Smooth muscle cell (in vitro differentiated cells): ENCODE measurements around the gene SVBP. TPM values are rescaled to one million over a fixed set of nuclear protein-coding genes. Genes with fewer than 3 reads are reported as not detected.

Source experiments
- DNase-seq: peaks from one replicate; lab custom pipeline; 2025; ENCODE audit not compliant: unreplicated experiment; lab: John Stamatoyannopoulos, UW
- H2AFZ ChIP-seq: fragments of 200-600 bp; sonication (generic); 2 replicates; pipeline ENCODE4 v1.6.0; 2016; ENCODE audit warnings: antibody characterized with exemption, low read depth, mild to moderate bottlenecking
- H3F3A ChIP-seq: fragments of 200-600 bp; sonication (generic); 2 replicates; pipeline ENCODE4 v1.6.0; 2017; ENCODE audit warnings: antibody characterized with exemption, low read depth
- H3K27ac ChIP-seq: fragments of 200-600 bp; sonication (generic); 2 replicates; pipeline ENCODE4 v1.5.1; 2016; ENCODE audit warnings: low read depth, mild to moderate bottlenecking
- H3K27me3 ChIP-seq: fragments of 200-600 bp; sonication (generic); 2 replicates; pipeline ENCODE4 v1.6.1; 2016; ENCODE audit warnings: low read depth, mild to moderate bottlenecking
- H3K36me3 ChIP-seq: fragments of 200-600 bp; sonication (generic); 2 replicates; pipeline ENCODE4 v1.5.1; 2016; ENCODE audit warnings: low read depth
- H3K4me1 ChIP-seq: fragments of 200-600 bp; sonication (generic); 2 replicates; pipeline ENCODE4 v1.5.1; 2016; ENCODE audit warnings: low read depth
- H3K4me2 ChIP-seq: fragments of 200-600 bp; sonication (generic); 2 replicates; pipeline ENCODE4 v1.6.0; 2016; ENCODE audit warnings: mild to moderate bottlenecking
- H3K4me3 ChIP-seq: fragments of 200-600 bp; sonication (generic); 2 replicates; pipeline ENCODE4 v1.5.1; 2016; ENCODE audit warnings: mild to moderate bottlenecking
- H3K79me2 ChIP-seq: fragments of 200-600 bp; sonication (generic); 2 replicates; pipeline ENCODE4 v1.6.0; 2016; ENCODE audit warnings: low read depth, mild to moderate bottlenecking
- H3K9ac ChIP-seq: fragments of 200-600 bp; sonication (generic); 2 replicates; pipeline ENCODE4 v1.6.0; 2016; ENCODE audit warnings: low read depth
- H3K9me3 ChIP-seq: fragments of 200-600 bp; sonication (generic); replicated peaks from 2 replicates; pipeline ENCODE4 v1.5.1; 2016; ENCODE audit warnings: low read depth
- H4K20me1 ChIP-seq: fragments of 200-600 bp; sonication (generic); 2 replicates; pipeline ENCODE4 v1.6.0; 2016; ENCODE audit warnings: low read depth
- WGBS: methylation state at CpG from one replicate; pipeline ENCODE4 v1.1.7; 2016; ENCODE audit warnings: low lambda C conversion rate; 5-methylcytosine and 5-hydroxymethylcytosine counted together
- polyA plus RNA-seq: library from polyadenylated mRNA; unstranded; fragments of >200 nt; fragmentation: Nextera tagmentation; extraction: Ambion mirVana; gene quantifications from 2 replicates; pipeline ENCODE4 v1.2.1, GENCODE V29; 2016
- total RNA-seq: library from RNA; depleted of rRNA; stranded (reverse); fragments of >200 nt; gene quantifications from 2 replicates; pipeline ENCODE4 v1.2.3, GENCODE V29; 2014
- TF ChIP-seq, protein P1 (sequence below): fragments of 200-600 bp; sonication (generic); IDR thresholded peaks from 2 replicates; pipeline ENCODE4 v1.5.1; 2017; ENCODE audit warnings: borderline replicate concordance, mild to moderate bottlenecking, antibody characterized with exemption; ENCODE audit not compliant: insufficient read depth, poor library complexity, severe bottlenecking

The SVBP gene
- total and polyA plus RNA-seq, 2 experiments from 2014 or later, result 31.5 to 32.5 TPM

DNA sequence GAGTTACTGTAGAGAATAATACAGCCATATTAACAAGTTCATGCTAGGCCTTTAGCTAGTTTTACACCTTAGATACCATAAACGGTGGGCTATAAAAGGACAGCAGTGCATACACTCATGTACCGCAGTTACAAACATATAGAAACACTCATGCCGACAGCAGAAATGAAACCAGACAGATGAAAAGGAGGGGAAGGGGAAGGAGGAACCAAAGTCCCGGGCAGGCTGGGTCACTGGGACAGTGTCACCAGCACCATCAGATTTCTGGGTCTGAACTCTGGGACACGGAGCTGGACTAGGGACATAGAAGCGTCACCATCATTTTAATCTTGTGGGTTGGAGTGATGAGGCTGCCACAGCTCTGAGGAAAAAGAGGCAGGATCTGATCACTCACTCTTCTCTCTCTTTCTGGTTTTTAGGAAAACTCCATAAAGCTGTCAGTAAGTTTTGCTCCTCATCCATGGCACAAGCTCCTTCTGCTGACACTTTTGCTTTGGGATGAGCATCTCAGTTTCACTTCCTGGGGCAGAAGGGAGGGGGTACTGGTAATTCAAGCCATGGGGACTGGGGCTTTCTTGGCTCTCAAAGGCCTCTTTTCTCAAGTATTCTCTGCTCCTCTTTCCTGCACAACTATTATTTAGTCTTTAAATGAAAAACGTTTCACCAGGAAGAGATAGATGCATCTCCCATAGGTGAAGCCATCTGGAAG lies 21.4 kb upstream of the SVBP start:
- Histone ChIP-seq H3K9me3 (no peaks in the 10 kb centered on the region), H3K36me3 (no peaks in the 10 kb centered on the region), H2AFZ (no peak overlapping the region), H3K27ac (no peak overlapping the region), H3K9ac (no peak overlapping the region), H3K79me2 (no peaks in the 10 kb centered on the region), H3F3A (no peaks in the 10 kb centered on the region), H3K4me2 (no peak overlapping the region), H3K27me3 (no peaks in the 10 kb centered on the region), H3K4me1 (no peaks in the 10 kb centered on the region), H3K4me3 (no peak overlapping the region), H4K20me1 (no peaks in the 10 kb centered on the region)
- DNase-seq, result no peak
- 93% methylated on average over 7 of the region's 7 CpGs for WGBS
- TF ChIP-seq, protein P1, sequence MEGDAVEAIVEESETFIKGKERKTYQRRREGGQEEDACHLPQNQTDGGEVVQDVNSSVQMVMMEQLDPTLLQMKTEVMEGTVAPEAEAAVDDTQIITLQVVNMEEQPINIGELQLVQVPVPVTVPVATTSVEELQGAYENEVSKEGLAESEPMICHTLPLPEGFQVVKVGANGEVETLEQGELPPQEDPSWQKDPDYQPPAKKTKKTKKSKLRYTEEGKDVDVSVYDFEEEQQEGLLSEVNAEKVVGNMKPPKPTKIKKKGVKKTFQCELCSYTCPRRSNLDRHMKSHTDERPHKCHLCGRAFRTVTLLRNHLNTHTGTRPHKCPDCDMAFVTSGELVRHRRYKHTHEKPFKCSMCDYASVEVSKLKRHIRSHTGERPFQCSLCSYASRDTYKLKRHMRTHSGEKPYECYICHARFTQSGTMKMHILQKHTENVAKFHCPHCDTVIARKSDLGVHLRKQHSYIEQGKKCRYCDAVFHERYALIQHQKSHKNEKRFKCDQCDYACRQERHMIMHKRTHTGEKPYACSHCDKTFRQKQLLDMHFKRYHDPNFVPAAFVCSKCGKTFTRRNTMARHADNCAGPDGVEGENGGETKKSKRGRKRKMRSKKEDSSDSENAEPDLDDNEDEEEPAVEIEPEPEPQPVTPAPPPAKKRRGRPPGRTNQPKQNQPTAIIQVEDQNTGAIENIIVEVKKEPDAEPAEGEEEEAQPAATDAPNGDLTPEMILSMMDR, result no peak

DNA sequence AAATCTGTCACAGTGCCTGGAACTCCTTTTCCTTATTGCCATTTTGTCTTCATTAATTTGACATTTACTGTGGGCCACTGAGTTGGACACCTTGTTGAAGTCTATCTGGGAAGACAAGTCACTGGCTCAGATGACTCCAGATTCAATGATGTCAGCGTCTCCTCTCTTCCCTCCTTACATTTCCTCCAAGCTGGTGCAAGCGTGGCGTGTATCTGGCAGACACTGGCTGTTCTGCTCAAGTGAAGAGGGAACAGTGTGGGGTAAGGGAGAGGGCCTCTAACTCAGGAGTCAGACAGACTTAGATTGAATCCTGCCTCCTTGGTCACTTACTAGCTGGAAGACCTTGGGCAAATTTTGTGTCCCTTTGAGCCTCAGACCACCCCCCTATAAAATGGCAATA lies 20.5 kb upstream of the SVBP start:
- TF ChIP-seq, protein P1, result no peak
- H3K36me3 ChIP-seq, result no peaks in the 10 kb centered on the region
- no peaks in the 10 kb centered on the region for H3K27me3 ChIP-seq
- H3F3A ChIP-seq, result no peaks in the 10 kb centered on the region
- WGBS, result 65% methylated on average over 3 of the region's 3 CpGs
- DNase-seq, result no peak
- no peaks in the 10 kb centered on the region for H3K79me2 ChIP-seq
- H3K4me1 ChIP-seq, result no peaks in the 10 kb centered on the region
- H4K20me1 ChIP-seq, result no peaks in the 10 kb centered on the region
- H3K9me3 ChIP-seq, result no peaks in the 10 kb centered on the region
- no peak overlapping the region for H2AFZ ChIP-seq
- no peak overlapping the region for H3K4me3 ChIP-seq
- no peak overlapping the region for H3K9ac ChIP-seq
- no peak overlapping the region for H3K27ac ChIP-seq
- no peak overlapping the region for H3K4me2 ChIP-seq

DNA sequence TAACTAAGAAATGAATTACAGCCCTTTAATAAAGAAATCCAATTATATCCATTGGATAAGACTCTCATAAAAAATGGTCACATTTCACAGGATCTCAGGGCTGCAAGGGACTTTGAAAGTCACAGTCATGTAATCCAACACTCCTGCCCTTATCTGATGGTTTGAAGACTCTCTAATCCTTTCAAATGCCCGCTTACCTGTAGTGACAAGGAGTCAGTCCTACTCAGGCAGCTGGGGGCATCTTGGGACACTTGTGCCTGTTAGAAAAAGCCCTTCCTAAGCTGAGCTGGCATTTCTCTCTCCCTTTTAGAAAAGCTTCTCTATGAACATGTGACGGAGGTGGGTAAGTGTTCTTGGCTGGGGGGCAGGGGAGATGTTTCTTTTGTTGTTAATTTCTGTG lies 18.2 kb upstream of the SVBP start:
- no peak for DNase-seq
- no peaks in the 10 kb centered on the region for H4K20me1 ChIP-seq
- no peak overlapping the region for H3K27ac ChIP-seq
- H3K27me3 ChIP-seq, result no peaks in the 10 kb centered on the region
- H3K36me3 ChIP-seq, result no peaks in the 10 kb centered on the region
- TF ChIP-seq, protein P1, result no peak
- no peak overlapping the region for H2AFZ ChIP-seq
- no peaks in the 10 kb centered on the region for H3K9me3 ChIP-seq
- WGBS, result 91% methylated on average over 2 of the region's 2 CpGs
- no peaks in the 10 kb centered on the region for H3F3A ChIP-seq
- no peak overlapping the region for H3K4me2 ChIP-seq
- H3K4me3 ChIP-seq, result no peak overlapping the region
- no peaks in the 10 kb centered on the region for H3K79me2 ChIP-seq
- no peaks in the 10 kb centered on the region for H3K4me1 ChIP-seq
- no peak overlapping the region for H3K9ac ChIP-seq

DNA sequence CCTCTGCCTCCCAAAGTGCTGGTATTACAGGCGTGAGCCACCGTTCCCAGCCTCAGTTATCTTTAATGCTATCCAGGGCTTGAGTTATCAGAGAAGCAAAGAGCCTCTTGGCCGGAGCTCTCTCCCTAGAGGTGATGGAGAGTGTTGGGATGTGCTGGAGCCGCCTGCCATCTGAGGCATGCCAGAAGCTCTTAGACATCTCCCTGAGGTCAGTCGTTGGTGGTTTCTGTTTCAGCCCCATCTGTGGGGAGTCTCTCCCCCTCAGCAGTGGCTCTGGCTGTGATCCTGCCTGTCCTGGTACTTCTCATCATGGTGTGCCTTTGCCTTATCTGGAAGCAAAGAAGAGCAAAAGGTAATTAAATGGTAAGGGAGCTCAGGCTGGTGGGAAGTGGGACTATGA lies 17.6 kb upstream of the SVBP start:
- Histone ChIP-seq H3K4me3 (no peak overlapping the region), H3K9ac (no peak overlapping the region), H3F3A (no peaks in the 10 kb centered on the region), H3K9me3 (no peaks in the 10 kb centered on the region), H3K4me1 (no peaks in the 10 kb centered on the region), H4K20me1 (no peaks in the 10 kb centered on the region), H3K27me3 (no peaks in the 10 kb centered on the region), H3K36me3 (no peaks in the 10 kb centered on the region), H3K79me2 (no peaks in the 10 kb centered on the region), H3K4me2 (no peak overlapping the region), H3K27ac (no peak overlapping the region), H2AFZ (no peak overlapping the region)
- WGBS, result 69% methylated on average over 5 of the region's 5 CpGs
- DNase-seq, result no peak
- TF ChIP-seq, protein P1, result no peak
